GM12878 (cell line): Measurements from ENCODE around the gene PPBP. TPM values are rescaled to one million over a fixed set of nuclear protein-coding genes. Genes with fewer than 3 reads are reported as not detected.

Experiments
- ATAC-seq: fragments of 200-7000 bp; cut with Tn5 transposase; 3 replicates; pipeline ENCODE4 v1.9.1; 2020; ENCODE audit warnings: mild to moderate bottlenecking, moderate library complexity
- BruUV-seq: library from RNA; stranded (reverse); fragments of 400-500 nt; replicated peaks from 2 replicates; lab custom pipeline; 2021; lab: Mats Ljungman, UMichigan
- CTCF ChIA-PET: fragments of 300-600 bp; sonication (Branson Sonifier 250); formaldehyde crosslinking; extraction: SDS; loops from one replicate; lab custom pipeline; 2021; ENCODE audit warnings: inconsistent platforms; lab: Yijun Ruan, JAX
- POLR2A ChIA-PET: fragments of 350-600 bp; formaldehyde crosslinking; extraction: SDS; loops from one replicate; lab custom pipeline; 2021; ENCODE audit warnings: inconsistent platforms; lab: Charles Lee
- RAD21 ChIA-PET: fragments of 300-600 bp; sonication (Branson Sonifier 250); formaldehyde crosslinking; loops from one replicate; lab custom pipeline; 2023; ENCODE audit warnings: antibody characterized with exemption; ENCODE audit not compliant: unreplicated experiment; lab: Charles Lee
- SMC1A ChIA-PET: fragments of 300-600 bp; sonication (Branson Sonifier 250); formaldehyde crosslinking; loops from one replicate; lab custom pipeline; 2023; ENCODE audit not compliant: unreplicated experiment, uncharacterized antibody; lab: Charles Lee
- DNase-seq: peaks from one replicate; pipeline ENCODE4 v3.0.0-alpha.2; 2011; ENCODE audit warnings: low read depth, low spot score
- FAIRE-seq: peaks from 3 replicates; lab custom pipeline; 2011; peaks lifted over from hg19 to GRCh38; lab: Jason Lieb, UNC
- H2AFZ ChIP-seq: 2 replicates; pipeline ENCODE4 v1.6.0; 2011; ENCODE audit warnings: low read depth, low read length, control low read depth; ENCODE audit not compliant: control insufficient read depth
- H3K27ac ChIP-seq: 2 replicates; pipeline ENCODE4 v1.5.1; 2011; ENCODE audit warnings: control low read depth; ENCODE audit not compliant: control insufficient read depth, insufficient read depth
- H3K27me3 ChIP-seq, 2 experiments: replicated peaks in 1 of 2; 2 replicates each; pipeline versions ENCODE4 v1.6.0 to v1.6.1; 2011; ENCODE audit warnings: low read length in 1 of 2; ENCODE audit not compliant: control insufficient read depth in 2 of 2, insufficient read depth in 2 of 2
- H3K36me3 ChIP-seq, 2 experiments: 2 replicates each; pipeline ENCODE4 v1.5.1; 2011; ENCODE audit warnings: low read length in 1 of 2; ENCODE audit not compliant: control insufficient read depth in 2 of 2, insufficient read depth in 2 of 2
- H3K4me1 ChIP-seq: 2 replicates; pipeline ENCODE4 v1.6.1; 2011; ENCODE audit warnings: mild to moderate bottlenecking, low read length, moderate library complexity, mixed read lengths; ENCODE audit not compliant: control insufficient read depth, insufficient read depth
- H3K4me2 ChIP-seq: 2 replicates; pipeline ENCODE4 v1.6.0; 2011; ENCODE audit warnings: control low read depth; ENCODE audit not compliant: control insufficient read depth, insufficient read depth
- H3K4me3 ChIP-seq: fragments of 200-600 bp; sonication (generic); 2 replicates; pipeline ENCODE4 v1.5.1; 2016
- H3K79me2 ChIP-seq: 2 replicates; pipeline ENCODE4 v1.6.0; 2011; ENCODE audit warnings: low read length; ENCODE audit not compliant: control insufficient read depth, insufficient read depth
- H3K9ac ChIP-seq: 2 replicates; pipeline ENCODE4 v1.8.0; 2011; ENCODE audit warnings: low read length, control low read depth, mixed read lengths; ENCODE audit not compliant: control insufficient read depth, insufficient read depth
- H3K9me3 ChIP-seq: replicated peaks from 3 replicates; pipeline ENCODE4 v1.5.1; 2011; ENCODE audit warnings: mild to moderate bottlenecking, low read length; ENCODE audit not compliant: control insufficient read depth, insufficient read depth
- H4K20me1 ChIP-seq: 2 replicates; pipeline ENCODE4 v1.6.0; 2011; ENCODE audit not compliant: control insufficient read depth, insufficient read depth
- BHLHE40 ChIP-seq, 2 experiments: fragments of 450-650 bp in 1 of 2; IDR thresholded peaks; 2 replicates each; pipeline ENCODE4 v1.6.1; 2011 to 2017; ENCODE audit warnings: low read depth in 2 of 2, borderline replicate concordance in 1 of 2, improper control_type of control experiment in 1 of 2, low read length in 1 of 2, mild to moderate bottlenecking in 1 of 2
- FOXM1 ChIP-seq: IDR thresholded peaks from 2 replicates; pipeline ENCODE4 v1.6.1; 2012; ENCODE audit warnings: low read depth, mild to moderate bottlenecking, inconsistent platforms, low read length, moderate library complexity
- HDAC6 ChIP-seq: fragments of 200-600 bp; sonication (generic); IDR thresholded peaks from one replicate; pipeline ENCODE4 v1.8.0; 2017; ENCODE audit warnings: antibody characterized with exemption; ENCODE audit not compliant: unreplicated experiment
- JUNB ChIP-seq: IDR thresholded peaks from 2 replicates; pipeline ENCODE4 v1.6.1; 2016; ENCODE audit warnings: antibody characterized with exemption, mild to moderate bottlenecking
- MEF2B ChIP-seq: fragments of 450-650 bp; IDR thresholded peaks from 2 replicates; pipeline ENCODE4 v1.6.1; 2018; ENCODE audit warnings: mild to moderate bottlenecking, moderate library complexity; ENCODE audit not compliant: partially characterized antibody, poor library complexity, severe bottlenecking
- NFIC ChIP-seq: IDR thresholded peaks from 2 replicates; pipeline ENCODE4 v1.6.1; 2012; ENCODE audit warnings: low read depth, mild to moderate bottlenecking, inconsistent platforms, low read length, moderate library complexity
- NR2C2 ChIP-seq: IDR thresholded peaks from 2 replicates; pipeline ENCODE4 v1.6.1; 2011; ENCODE audit warnings: borderline replicate concordance, low read depth; ENCODE audit not compliant: control insufficient read depth, insufficient read length
- NRF1 ChIP-seq: conservative IDR thresholded peaks from 2 replicates; pipeline ENCODE4 v1.6.1; 2011; ENCODE audit warnings: mild to moderate bottlenecking, low read depth, low read length, improper control_type of control experiment
- PKNOX1 ChIP-seq: fragments of 450-650 bp; IDR thresholded peaks from 2 replicates; pipeline ENCODE4 v1.6.1; 2016; ENCODE audit warnings: mild to moderate bottlenecking
- PML ChIP-seq: IDR thresholded peaks from 2 replicates; pipeline ENCODE4 v1.6.1; 2012; ENCODE audit warnings: low read length, inconsistent platforms
- POU2F2 ChIP-seq: IDR thresholded peaks from 3 replicates; pipeline ENCODE4 v1.6.1; 2011; ENCODE audit warnings: low read depth, mild to moderate bottlenecking, low read length, borderline replicate concordance
- SMAD1 ChIP-seq: fragments of 450-650 bp; IDR thresholded peaks from 2 replicates; pipeline ENCODE4 v1.6.1; 2018; ENCODE audit warnings: mild to moderate bottlenecking, low read depth; ENCODE audit not compliant: partially characterized antibody
- SMARCA5 ChIP-seq: fragments of 450-650 bp; IDR thresholded peaks from 2 replicates; pipeline ENCODE4 v1.6.1; 2017; ENCODE audit warnings: mild to moderate bottlenecking
- SUZ12 ChIP-seq: fragments of 200-600 bp; sonication (generic); IDR thresholded peaks from one replicate; pipeline ENCODE4 v1.6.1; 2018; ENCODE audit warnings: antibody characterized with exemption, mild to moderate bottlenecking; ENCODE audit not compliant: unreplicated experiment
- TCF12 ChIP-seq: IDR thresholded peaks from 2 replicates; pipeline ENCODE4 v1.6.1; 2011; ENCODE audit warnings: low read depth, mild to moderate bottlenecking, low read length
- YY1 ChIP-seq: IDR thresholded peaks from 2 replicates; pipeline ENCODE4 v1.6.1; 2011; ENCODE audit warnings: low read depth, mild to moderate bottlenecking, low read length
- ZBTB4 ChIP-seq: fragments of 450-650 bp; formaldehyde crosslinking; IDR thresholded peaks from 2 replicates; pipeline ENCODE4 v1.4.0; 2022; ENCODE audit warnings: mild to moderate bottlenecking, moderate library complexity
- ZNF687 ChIP-seq: fragments of 450-650 bp; IDR thresholded peaks from 2 replicates; pipeline ENCODE4 v1.6.1; 2017; ENCODE audit warnings: mild to moderate bottlenecking, moderate library complexity
- ZSCAN29 ChIP-seq: fragments of 450-650 bp; IDR thresholded peaks from 2 replicates; pipeline ENCODE4 v1.6.1; 2017; ENCODE audit warnings: mild to moderate bottlenecking, moderate library complexity
- WGBS: methylation state at CpG from one replicate; pipeline ENCODE4 v1.1.6; 2016; ENCODE audit warnings: low lambda C conversion rate; ENCODE audit not compliant: insufficient replicate concordance, insufficient coverage; ENCODE audit errors: missing lambda C conversion rate; 5-methylcytosine and 5-hydroxymethylcytosine counted together
- in situ Hi-C: fragments of 300-500 bp; cut with MboI; formaldehyde crosslinking; loops from 9 replicates; pipeline ENCODE4 v1.14.3; 2018; ENCODE audit warnings: mixed read lengths
- intact Hi-C: fragments of 100-400 bp; cut with micrococcal nuclease; formaldehyde crosslinking; loops from one replicate; pipeline ENCODE4 v1.14.2; 2022; ENCODE audit not compliant: unreplicated experiment
- polyA plus RNA-seq, 11 experiments: library from polyadenylated mRNA; depleted of rRNA in 4 of 11; unstranded in 6 of 11; stranded (reverse) in 5 of 11; fragments of >200 nt; fragmentation: Nextera tagmentation in 4 of 11; fragmentation: Illumina TruSeq in 1 of 11; extraction: Ambion mirVana in 4 of 11; extraction: Trizol in 1 of 11; gene quantifications; 1 replicate in 1 of 11; 2 replicates in 10 of 11; pipeline versions ENCODE4 v1.2.1 to v1.2.3, GENCODE V29; 2011 to 2016; ENCODE audit warnings: inconsistent platforms in 2 of 11, missing spikeins in 2 of 11, low read depth in 1 of 11
- total RNA-seq, 4 experiments: library from RNA; depleted of rRNA in 3 of 4; stranded (reverse); fragments of >200 nt in 3 of 4; fragmentation: Illumina TruSeq in 1 of 4; extraction: Trizol in 1 of 4; gene quantifications; 2 replicates each; pipeline versions ENCODE4 v1.2.1 to v1.2.3, GENCODE V29; 2013 to 2021

The PPBP gene
- total and polyA plus RNA-seq, 10 of the 15 experiments (the other 5 are each of a cell fraction or from before 2014, with no cell fraction given), result not detected

- no TSS peak for BruUV-seq
- RAD21 ChIA-PET, result no interaction called here
- POLR2A ChIA-PET, result no interaction called here
- Histone ChIP-seq H2AFZ (no peak overlapping the region), H3K4me3 (no peak overlapping the region), H4K20me1 (no peaks in the 10 kb centered on the region), H3K9me3 (no peaks in the 10 kb centered on the region), H3K79me2 (no peaks in the 10 kb centered on the region), H3K9ac (no peak overlapping the region), H3K27ac (no peak overlapping the region), H3K27me3 (no peaks in the 10 kb centered on the region), H3K4me2 (no peak overlapping the region), H3K36me3 (no peaks in the 10 kb centered on the region), H3K4me1 (no peaks in the 10 kb centered on the region)
- CTCF ChIA-PET, result no interaction called here
- 0% methylated on average over 2 of the region's 2 CpGs for WGBS
- in situ Hi-C loops (no loop called here), intact Hi-C loops (no loop called here)
- no peak for DNase-seq
- ATAC-seq, result no peak
- SMC1A ChIA-PET, result no interaction called here
- FAIRE-seq, result no peak
- no peak for TF ChIP-seq NFIC
- no peak for TF ChIP-seq ZNF687
- TF ChIP-seq SMAD1, result no peak
- no peak for TF ChIP-seq SMARCA5
- no peak for TF ChIP-seq FOXM1
- TF ChIP-seq POU2F2, result no peak
- no peak for TF ChIP-seq YY1
- TF ChIP-seq TCF12, result no peak
- TF ChIP-seq JUNB, result no peak
- TF ChIP-seq NR2C2, result no peak
- no peak for TF ChIP-seq PKNOX1
- no peak for TF ChIP-seq NRF1
- TF ChIP-seq ZSCAN29, result no peak
- TF ChIP-seq HDAC6, result no peak
- TF ChIP-seq PML, result no peak
- TF ChIP-seq BHLHE40 (IDR thresholded peaks at IDR 0.05; ENCODE audit: borderline replicate concordance in 1 of 2, low read depth in 2 of 2, low read length in 1 of 2), result no peak
- no peak for TF ChIP-seq MEF2B
- no peak for TF ChIP-seq SUZ12
- no peak for TF ChIP-seq ZBTB4 (CRISPR knock-in tag)
These were observed 25.3 kb upstream of the PPBP start for GRCh38 chr4:74013264-74013663.
